Esophagus squamous epithelium (tissue), 5 donors: ENCODE data around the gene AZGP1. TPM values are rescaled to one million over a fixed set of nuclear protein-coding genes. Genes with fewer than 3 reads are reported as not detected.
"Not testable (repeated sequence)": the region's sequence is repeated elsewhere in the genome, so short reads cannot be mapped to it uniquely, and the experiment has no call there.

Experiments used
- DNase-seq: peaks from one replicate; lab custom pipeline; 2025; lab: John Stamatoyannopoulos, UW
- H3K27ac ChIP-seq, 4 donors: fragments of 200-600 bp; sonication (generic); one replicate each; pipeline ENCODE4 v1.5.1; 2016 to 2019; ENCODE audit warnings: mild to moderate bottlenecking in 1 of 4
- H3K27me3 ChIP-seq, 4 donors: fragments of 200-600 bp; sonication (generic); 1 replicate in 3 of 4; 2 replicates in 1 of 4; pipeline versions ENCODE4 v1.5.1 to v1.6.0; 2017 to 2021; ENCODE audit warnings: antibody characterized with exemption in 1 of 4
- H3K36me3 ChIP-seq, 3 donors: fragments of 200-600 bp; sonication (generic); one replicate each; pipeline ENCODE4 v1.5.1; 2016 to 2019
- H3K4me1 ChIP-seq, 3 donors: fragments of 200-600 bp; sonication (generic); one replicate each; pipeline ENCODE4 v1.5.1; 2017 to 2019
- H3K4me3 ChIP-seq, 4 donors: fragments of 200-600 bp; sonication (generic); 1 replicate in 3 of 4; 2 replicates in 1 of 4; pipeline ENCODE4 v1.5.1; 2016 to 2019; ENCODE audit warnings: mild to moderate bottlenecking in 2 of 4, moderate library complexity in 1 of 4
- H3K9me3 ChIP-seq, 3 donors: fragments of 200-600 bp; sonication (generic); one replicate each; pipeline ENCODE4 v1.5.1; 2016 to 2019
- CTCF ChIP-seq, 6 experiments: fragments of 450-650 bp in 4 of 6; fragments of 200-600 bp in 2 of 6; sonication (generic) in 2 of 6; IDR thresholded peaks; one replicate each; pipeline ENCODE4 v1.5.1; 2016 to 2019; ENCODE audit warnings: antibody characterized with exemption in 6 of 6, mild to moderate bottlenecking in 4 of 6, moderate library complexity in 4 of 6
- POLR2A ChIP-seq, 4 donors: fragments of 450-650 bp; IDR thresholded peaks; one replicate each; pipeline ENCODE4 v1.6.1; 2017; ENCODE audit warnings: antibody characterized with exemption in 4 of 4, mild to moderate bottlenecking in 4 of 4, moderate library complexity in 3 of 4
- WGBS, 2 donors: methylation state at CpG; one replicate each; pipeline ENCODE4 v1.1.5; 2018; 5-methylcytosine and 5-hydroxymethylcytosine counted together
- intact Hi-C: fragments of 100-400 bp; cut with DNase I; formaldehyde crosslinking; loops from one replicate; pipeline ENCODE4 v1.15.0; 2022
- total RNA-seq, 4 donors: library from RNA; depleted of rRNA; stranded (reverse); fragments of >200 nt; gene quantifications; one replicate each; pipeline ENCODE4 v1.1.0, GENCODE V29; 2016
- donor health status: DM: yes; HTN: yes; CAD: no.

Gene AZGP1
- total RNA-seq, 4 donors from 2014 or later: 0.19 to 99.9 (median 1.3) TPM

- intact Hi-C loops: loop anchor here (5.0 kb wide), 2 partner anchors 60 to 80 kb away; no protein-coding TSS in a partner anchor
- no peaks in the 10 kb centered on the region for H3K27me3 ChIP-seq
- H3K36me3 ChIP-seq: no peaks in the 10 kb centered on the region
- H3K4me3 ChIP-seq: no peak overlapping the region
- no peak for DNase-seq
- H3K9me3 ChIP-seq: no peaks in the 10 kb centered on the region
- no peak overlapping the region for H3K27ac ChIP-seq
- H3K4me1 ChIP-seq: peaks cover 8 to 29% (median 14%) of the 10 kb centered on the region in 3 donors
- WGBS, 2 donors: 56 to 57% methylated on average over 7 to 13 of the region's 21 CpGs
- no peak for TF ChIP-seq POLR2A (IDR thresholded peaks at IDR 0.05)
- no peak for TF ChIP-seq CTCF (IDR thresholded peaks at IDR 0.05)
Measured at GRCh38 chr7:99992330-99993038, 16.7 kb upstream of the AZGP1 start.

- H3K27ac ChIP-seq, H3K27me3 ChIP-seq, H3K4me3 ChIP-seq, H3K36me3 ChIP-seq, DNase-seq, H3K9me3 ChIP-seq: not testable (repeated sequence)
- peaks cover 4 to 21% (median 10%) of the 10 kb centered on the region in 3 donors for H3K4me1 ChIP-seq
- WGBS, 2 donors: 43 to 66% methylated on average over 3 to 4 of the region's 6 CpGs
- intact Hi-C loops: loop anchor here (5.0 kb wide), 2 partner anchors 61 to 79 kb away; no protein-coding TSS in a partner anchor
Measured at GRCh38 chr7:99991543-99991942, 15.7 kb upstream of the AZGP1 start.

- H3K9me3 ChIP-seq: no peaks in the 10 kb centered on the region
- 31 to 44% methylated on average over 7 to 14 of the region's 14 CpGs for WGBS, 2 donors
- TF ChIP-seq CTCF (IDR thresholded peaks at IDR 0.05) (no peak), POLR2A (IDR thresholded peaks at IDR 0.05) (no peak)
- no peaks in the 10 kb centered on the region for H3K27me3 ChIP-seq
- H3K4me3 ChIP-seq: peak overlapping the region in 1 of 4 donors; percentile 49
- peaks cover 4 to 21% (median 10%) of the 10 kb centered on the region in 3 donors for H3K4me1 ChIP-seq
- no peaks in the 10 kb centered on the region for H3K36me3 ChIP-seq
- no peak for DNase-seq
- no peak overlapping the region for H3K27ac ChIP-seq
- intact Hi-C loops: loop anchor here (5.0 kb wide), 2 partner anchors 62 to 78 kb away; no protein-coding TSS in a partner anchor
Measured at GRCh38 chr7:99990460-99990852, 14.6 kb upstream of the AZGP1 start.

GRCh38 chr7:99987846-99988245, 12.0 kb upstream of the AZGP1 start:
- intact Hi-C loops: loop anchor here (10.0 kb wide), 1 partner anchor 53 kb away; no protein-coding TSS in a partner anchor
- no peaks in the 10 kb centered on the region for H3K9me3 ChIP-seq
- WGBS, 2 donors: 73 to 75% methylated on average over 5 of the region's 5 CpGs
- no peak overlapping the region for H3K4me3 ChIP-seq
- DNase-seq: no peak
- H3K27ac ChIP-seq: no peak overlapping the region
- H3K4me1 ChIP-seq: peaks cover 0 to 8% (median 0%) of the 10 kb centered on the region in 3 donors
- H3K27me3 ChIP-seq: peaks cover 0 to 4% (median 0%) of the 10 kb centered on the region in 4 donors
- TF ChIP-seq POLR2A (IDR thresholded peaks at IDR 0.05) (no peak), CTCF (IDR thresholded peaks at IDR 0.05) (no peak)
- no peaks in the 10 kb centered on the region for H3K36me3 ChIP-seq

- not testable (repeated sequence) for H3K27me3 ChIP-seq, H3K9me3 ChIP-seq, H3K4me1 ChIP-seq, H3K36me3 ChIP-seq, H3K27ac ChIP-seq, H3K4me3 ChIP-seq, DNase-seq
- 78 to 80% methylated on average over 2 to 6 of the region's 14 CpGs for WGBS, 2 donors
- intact Hi-C loops: loop anchor here (10.0 kb wide), 1 partner anchor 53 kb away; no protein-coding TSS in a partner anchor
Measured at GRCh38 chr7:99987306-99987705, 11.5 kb upstream of the AZGP1 start.

GRCh38 chr7:99984593-99984992, 8.8 kb upstream of the AZGP1 start:
- 35 to 55% methylated on average over 2 of the region's 2 CpGs for WGBS, 2 donors
- TF ChIP-seq CTCF (IDR thresholded peaks at IDR 0.05): no peak
- TF ChIP-seq POLR2A (IDR thresholded peaks at IDR 0.05): no peak
- Histone ChIP-seq H3K27ac (no peak overlapping the region), H3K4me3 (no peak overlapping the region), H3K27me3 (peaks cover 0 to 4% (median 0%) of the 10 kb centered on the region in 4 donors), H3K36me3 (no peaks in the 10 kb centered on the region), H3K4me1 (peaks cover 0 to 3% (median 0%) of the 10 kb centered on the region in 3 donors), H3K9me3 (no peaks in the 10 kb centered on the region)
- intact Hi-C loops: loop anchor here (10.0 kb wide), 1 partner anchor 50 kb away; no protein-coding TSS in a partner anchor
- no peak for DNase-seq

GRCh38 chr7:99981066-99981465, 5.2 kb upstream of the AZGP1 start:
- not testable (repeated sequence) for H3K27ac ChIP-seq, DNase-seq, H3K4me1 ChIP-seq, H3K4me3 ChIP-seq, H3K9me3 ChIP-seq, H3K36me3 ChIP-seq
- intact Hi-C loops: loop anchor here (10.0 kb wide), 1 partner anchor 46 kb away; no protein-coding TSS in a partner anchor
- WGBS, 2 donors: 57 to 79% methylated on average over 7 of the region's 7 CpGs
- H3K27me3 ChIP-seq: peaks cover 0 to 17% (median 0%) of the 10 kb centered on the region in 4 donors

- not testable (repeated sequence) for H3K27ac ChIP-seq, DNase-seq, H3K9me3 ChIP-seq, H3K4me3 ChIP-seq, H3K36me3 ChIP-seq, H3K4me1 ChIP-seq
- peaks cover 0 to 20% (median 0%) of the 10 kb centered on the region in 4 donors for H3K27me3 ChIP-seq
- WGBS, 2 donors: 0 to 80% methylated on average over 1 of the region's 4 CpGs
- intact Hi-C loops: loop anchor here (10.0 kb wide), 1 partner anchor 46 kb away; no protein-coding TSS in a partner anchor
Measured at GRCh38 chr7:99980448-99980872, 4.6 kb upstream of the AZGP1 start.
